NCI-H1092 treated with DMSO at 0.1 percent for 48 hours (cell line): Measurements from ENCODE around the gene SSX2IP.
"Not testable (repeated sequence)": the region's sequence is repeated elsewhere in the genome, so short reads cannot be mapped to it uniquely, and the experiment has no call there.

Experiments used
- DNase-seq: peaks from one replicate; lab custom pipeline; 2025; lab: John Stamatoyannopoulos, UW

The SSX2IP gene

GRCh38 chr1:84677415-84678099 lies 12.7 kb downstream of the SSX2IP start:
- no peak for DNase-seq

- no peak for DNase-seq
Measured at GRCh38 chr1:84675631-84676030, 14.6 kb downstream of the SSX2IP start.

- DNase-seq = no peak
Measured at GRCh38 chr1:84675106-84675505, 15.2 kb downstream of the SSX2IP start.

GRCh38 chr1:84674705-84675104 lies 15.6 kb downstream of the SSX2IP start:
- no peak for DNase-seq

- DNase-seq = no peak
Measured at GRCh38 chr1:84674021-84674420, 16.2 kb downstream of the SSX2IP start.

- DNase-seq = no peak
Measured at GRCh38 chr1:84672080-84672854, 18.0 kb downstream of the SSX2IP start.

DNA sequence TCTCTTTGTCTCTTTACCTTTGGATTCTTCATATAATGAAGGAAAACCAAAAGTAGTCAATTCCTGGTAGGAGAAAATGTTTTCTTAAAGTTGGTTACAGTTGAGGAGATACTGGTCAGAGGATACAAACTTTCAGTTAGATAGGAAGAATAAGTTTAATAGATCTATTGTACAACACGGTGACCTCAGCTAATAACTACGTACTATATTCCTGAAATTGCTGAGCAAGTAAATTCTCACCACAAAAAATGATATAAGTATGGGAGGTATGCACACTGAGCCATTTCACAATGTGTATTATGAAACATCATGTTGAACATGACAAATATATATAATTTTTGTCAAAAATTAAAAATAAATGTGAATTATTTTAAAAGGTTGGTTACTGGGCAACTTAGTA lies 20.4 kb downstream of the SSX2IP start:
- DNase-seq = no peak

DNA sequence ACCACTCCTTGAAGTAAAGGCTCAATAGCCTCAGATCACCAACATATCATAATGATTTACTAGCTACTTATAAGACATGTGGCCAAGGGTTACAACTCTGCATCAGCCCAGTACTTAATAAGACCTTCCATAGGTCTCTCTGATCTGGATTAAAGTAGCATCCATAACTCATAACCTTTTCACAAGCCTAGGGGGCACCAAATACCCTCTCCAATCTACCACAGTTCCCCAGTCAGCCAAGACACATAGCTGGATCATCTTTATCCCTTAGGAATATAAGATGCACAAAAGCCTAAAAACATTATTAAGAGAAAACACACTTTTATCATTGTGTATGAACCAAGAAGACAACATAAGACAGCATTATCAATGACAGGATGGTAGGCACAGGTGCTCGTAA lies 22.1 kb downstream of the SSX2IP start:
- no peak for DNase-seq

DNA sequence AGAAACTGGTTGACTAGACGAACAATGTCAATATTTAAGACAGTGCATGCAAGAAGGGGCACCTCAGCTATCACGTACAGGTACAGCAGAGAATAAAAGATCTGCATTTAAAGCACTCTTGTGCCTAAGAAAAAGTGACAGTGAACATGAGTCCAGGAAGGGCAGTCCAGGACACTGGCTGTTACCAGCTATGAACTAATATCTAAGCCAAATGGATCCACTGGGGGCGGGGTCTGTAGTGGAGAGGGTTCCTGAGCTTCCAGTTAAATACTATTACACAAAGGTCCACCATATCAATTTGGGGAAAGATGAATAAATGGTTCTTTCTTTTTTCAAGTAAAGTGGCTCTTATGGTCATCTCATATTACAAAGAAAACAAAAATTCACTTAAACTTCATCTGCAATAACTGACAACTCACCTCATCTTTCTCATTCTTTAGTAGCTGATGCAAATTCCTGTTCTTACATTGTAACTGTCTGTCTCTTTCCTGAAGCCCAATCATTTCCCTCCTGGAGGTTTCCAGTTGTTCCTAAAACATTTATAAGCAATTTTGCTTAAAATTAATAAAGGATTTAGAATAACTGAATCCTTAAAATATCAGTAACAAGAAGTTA lies 24.5 kb downstream of the SSX2IP start:
- DNase-seq = no peak

- no peak for DNase-seq
Measured at GRCh38 chr1:84653130-84653677, 37.1 kb downstream of the SSX2IP start.

DNA sequence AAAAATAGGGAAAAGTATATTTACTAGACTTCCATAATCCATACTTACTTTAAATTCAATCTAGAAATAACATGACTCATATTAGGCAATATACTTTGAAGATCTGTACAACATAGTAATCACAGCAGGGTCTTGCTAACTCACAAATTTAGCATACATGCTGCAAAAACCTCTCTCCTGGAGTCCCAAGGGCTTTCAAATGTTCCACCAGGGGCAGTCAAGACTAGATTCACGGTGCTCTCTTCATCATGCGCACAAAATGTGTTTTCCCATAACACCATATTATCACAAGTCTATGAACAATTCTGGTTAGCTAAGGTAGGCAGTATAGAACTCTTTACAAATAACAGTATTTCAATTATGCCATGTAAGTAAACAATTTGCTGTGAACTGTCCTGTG lies 45.8 kb downstream of the SSX2IP start:
- DNase-seq = no peak

GRCh38 chr1:84643183-84643582 lies 47.1 kb downstream of the SSX2IP start:
- DNase-seq = no peak

- DNase-seq = no peak
Measured at GRCh38 chr1:84642774-84643173, 47.5 kb downstream of the SSX2IP start.

- not testable (repeated sequence) for DNase-seq
Measured at GRCh38 chr1:84639731-84640130, 50.5 kb downstream of the SSX2IP start.

- DNase-seq = no peak
Measured at GRCh38 chr1:84635429-84635828, 54.8 kb downstream of the SSX2IP start.

- no peak for DNase-seq
Measured at GRCh38 chr1:84634536-84635205, 55.6 kb downstream of the SSX2IP start.

DNA sequence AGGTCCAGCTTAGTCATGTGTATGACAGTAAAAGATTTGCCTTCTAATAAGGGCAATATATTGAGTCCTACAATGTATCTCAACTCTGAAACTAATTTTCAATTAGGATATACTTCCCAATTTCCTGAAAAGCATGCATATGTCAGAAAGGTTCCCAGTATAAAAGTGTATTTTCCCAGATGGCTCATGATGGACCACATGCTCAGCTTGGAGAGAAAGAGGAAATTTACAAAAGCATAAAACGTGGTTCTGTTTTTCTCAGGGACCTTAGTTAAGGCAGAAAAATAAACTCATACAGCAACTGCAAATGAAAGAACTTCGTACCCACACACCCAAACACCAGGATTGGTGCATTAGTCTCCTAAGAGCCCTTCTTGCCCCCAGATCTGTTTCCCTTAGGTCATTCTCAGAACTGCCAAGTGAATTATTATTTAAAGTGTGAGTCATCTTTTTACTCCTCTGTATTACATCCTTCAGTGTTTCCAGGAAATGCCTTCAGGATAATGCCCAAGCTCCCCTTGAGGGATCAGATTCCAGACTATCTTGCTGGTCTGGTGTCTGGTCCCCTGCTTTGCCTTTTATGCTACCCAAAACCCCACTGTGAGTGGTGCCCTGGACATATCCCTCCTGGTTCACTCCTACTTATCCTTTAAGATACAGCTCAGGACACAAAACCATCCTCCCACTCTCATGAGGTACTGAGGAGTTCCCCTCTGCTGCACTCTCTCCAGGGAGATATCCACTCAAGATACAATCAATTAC lies 57.4 kb downstream of the SSX2IP start:
- DNase-seq = no peak

GRCh38 chr1:84632137-84632536 lies 58.1 kb downstream of the SSX2IP start:
- no peak for DNase-seq

DNA sequence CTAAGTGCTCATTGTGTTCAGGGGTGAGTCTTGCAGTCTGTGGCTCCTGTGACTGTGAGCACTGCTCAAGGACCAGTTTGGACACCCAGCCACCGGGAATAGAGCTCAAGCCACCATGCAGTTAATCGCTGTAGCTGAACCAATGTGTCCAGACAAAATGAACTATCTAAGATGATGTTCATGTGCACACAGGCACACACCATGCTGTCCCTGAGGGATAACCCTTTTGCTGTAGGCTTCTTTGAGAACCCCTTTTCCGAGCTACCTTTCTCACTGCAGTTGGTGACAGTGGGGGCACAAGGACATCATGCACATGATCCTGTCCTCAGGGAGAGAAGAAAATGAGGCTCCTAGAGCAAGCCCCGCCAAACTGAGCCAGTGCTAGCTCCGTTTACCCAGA lies 65.4 kb downstream of the SSX2IP start:
- no peak for DNase-seq

DNA sequence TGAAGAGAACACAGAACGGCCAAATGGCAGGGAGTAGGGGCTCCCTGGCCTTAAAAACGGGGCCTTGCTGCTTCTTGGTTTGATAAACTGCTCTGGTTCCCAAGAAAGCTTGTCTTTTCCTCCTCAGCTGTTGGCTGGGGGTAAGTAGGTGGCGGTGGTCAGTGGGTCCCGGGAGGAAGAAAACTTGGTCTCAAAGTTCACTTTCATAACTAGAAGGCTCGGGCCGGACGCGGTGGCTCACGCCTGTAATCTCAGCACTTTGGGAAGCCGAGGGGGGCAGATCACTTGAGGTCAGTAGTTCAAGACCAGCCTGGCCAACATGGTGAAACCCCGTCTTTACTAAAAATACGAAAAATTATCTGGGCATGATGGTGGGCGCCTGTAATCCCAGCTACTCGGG lies 68.7 kb downstream of the SSX2IP start:
- no peak for DNase-seq

GRCh38 chr1:84620720-84621313 lies 69.4 kb downstream of the SSX2IP start:
- peak; percentile 85 for DNase-seq
